ENCODE data around the gene CCNE1. TPM values are rescaled to one million over a fixed set of nuclear protein-coding genes. Genes with fewer than 3 reads are reported as not detected.

The CCNE1 gene
- total RNA-seq, 1 experiment from 2014 or later: 33.2 TPM

- H3K4me1 Mint-ChIP-seq (ENCODE audit: low read depth, unreplicated experiment): no peaks in the 10 kb centered on the region
- intact Hi-C loops (cut with micrococcal nuclease; ENCODE audit: unreplicated experiment): loop anchor here (5.0 kb wide), 1 partner anchor 42 kb away; the partner anchor contains the start of gene CCNE1
- H3K27me3 ChIP-seq (replicated peaks; ENCODE audit: control insufficient read depth, insufficient read depth, low read length): no peaks in the 10 kb centered on the region
- H3K36me3 Mint-ChIP-seq (ENCODE audit: insufficient read depth, unreplicated experiment): no peaks in the 10 kb centered on the region
- no peak overlapping the region for H3K4me3 Mint-ChIP-seq (ENCODE audit: unreplicated experiment)
- no peaks in the 10 kb centered on the region for H3K9me3 Mint-ChIP-seq (ENCODE audit: unreplicated experiment)
- no peaks in the 10 kb centered on the region for H3K4me1 ChIP-seq
- ChIA-PET CTCF (no interaction called here), POLR2A (no interaction called here)
- no peaks in the 10 kb centered on the region for H3K27me3 Mint-ChIP-seq (ENCODE audit: insufficient read depth, unreplicated experiment)
- BruUV-seq (replicated peaks): no TSS peak
- H3K36me3 ChIP-seq (ENCODE audit: control insufficient read depth, insufficient read depth, low read length): no peaks in the 10 kb centered on the region
- H3K9me3 ChIP-seq: no peaks in the 10 kb centered on the region
- no peak for TF ChIP-seq CTCF (IDR thresholded peaks at IDR 0.05; ENCODE audit: insufficient read depth in 1 of 2, low read depth in 1 of 2, low read length in 1 of 2, severe bottlenecking in 1 of 2, unreplicated experiment in 1 of 2)
- DNase-seq: no peak
- H3K4me3 ChIP-seq (ENCODE audit: low read depth, low read length): no peak overlapping the region
- no peak overlapping the region for H3K27ac Mint-ChIP-seq (ENCODE audit: unreplicated experiment)
Measured at GRCh38 chr19:29769997-29770396, 41.8 kb upstream of the CCNE1 start.

- Histone ChIP-seq H3K9me3 (no peaks in the 10 kb centered on the region), H3K4me3 (ENCODE audit: low read depth, low read length) (no peak overlapping the region), H3K4me1 (no peaks in the 10 kb centered on the region), H3K27me3 (replicated peaks; ENCODE audit: control insufficient read depth, insufficient read depth, low read length) (no peaks in the 10 kb centered on the region), H3K36me3 (ENCODE audit: control insufficient read depth, insufficient read depth, low read length) (no peaks in the 10 kb centered on the region)
- Mint-ChIP-seq H3K27ac (ENCODE audit: unreplicated experiment) (no peak overlapping the region), H3K4me1 (ENCODE audit: low read depth, unreplicated experiment) (no peaks in the 10 kb centered on the region), H3K36me3 (ENCODE audit: insufficient read depth, unreplicated experiment) (no peaks in the 10 kb centered on the region), H3K4me3 (ENCODE audit: unreplicated experiment) (no peak overlapping the region), H3K27me3 (ENCODE audit: insufficient read depth, unreplicated experiment) (no peaks in the 10 kb centered on the region), H3K9me3 (ENCODE audit: unreplicated experiment) (no peaks in the 10 kb centered on the region)
- no TSS peak for BruUV-seq (replicated peaks)
- DNase-seq: no peak
- intact Hi-C loops (cut with micrococcal nuclease; ENCODE audit: unreplicated experiment): loop anchor here (1.0 to 5.0 kb wide), 2 partner anchors 42 to 101 kb away; partner anchors contain the start of gene CCNE1
- TF ChIP-seq CTCF (IDR thresholded peaks at IDR 0.05; ENCODE audit: insufficient read depth in 1 of 2, low read depth in 1 of 2, low read length in 1 of 2, severe bottlenecking in 1 of 2, unreplicated experiment in 1 of 2): no peak
- CTCF ChIA-PET: interaction anchor here (1.4 to 1.7 kb wide), 2 partner anchors 74 to 102 kb away, joined by 3 to 8 read pairs; no protein-coding TSS in a partner anchor
- POLR2A ChIA-PET: no interaction called here
Measured at GRCh38 chr19:29770648-29771047, 41.1 kb upstream of the CCNE1 start.

GRCh38 chr19:29771708-29772414 is 39.9 kb upstream of the CCNE1 start:
- H3K27me3 Mint-ChIP-seq (ENCODE audit: insufficient read depth, unreplicated experiment): no peaks in the 10 kb centered on the region
- CTCF ChIA-PET: interaction anchor here (0.6 to 1.7 kb wide), 8 partner anchors 8 to 105 kb away, joined by 3 to 8 read pairs (median 3); no protein-coding TSS in a partner anchor
- POLR2A ChIA-PET: no interaction called here
- Histone ChIP-seq H3K36me3 (ENCODE audit: control insufficient read depth, insufficient read depth, low read length) (no peaks in the 10 kb centered on the region), H3K4me3 (ENCODE audit: low read depth, low read length) (0 out of 2 replicates have a peak overlapping the region, but pooled peaks have one; percentile 13), H3K4me1 (no peaks in the 10 kb centered on the region), H3K27me3 (replicated peaks; ENCODE audit: control insufficient read depth, insufficient read depth, low read length) (no peaks in the 10 kb centered on the region), H3K9me3 (no peaks in the 10 kb centered on the region)
- no peak overlapping the region for H3K4me3 Mint-ChIP-seq (ENCODE audit: unreplicated experiment)
- peak; percentile 70 to 98 for TF ChIP-seq CTCF (IDR thresholded peaks at IDR 0.05; ENCODE audit: insufficient read depth in 1 of 2, low read depth in 1 of 2, low read length in 1 of 2, severe bottlenecking in 1 of 2, unreplicated experiment in 1 of 2)
- peak; percentile 69 to 76 for DNase-seq
- H3K4me1 Mint-ChIP-seq (ENCODE audit: low read depth, unreplicated experiment): no peaks in the 10 kb centered on the region
- intact Hi-C loops (cut with micrococcal nuclease; ENCODE audit: unreplicated experiment): loop anchor here (1.0 to 5.0 kb wide), 2 partner anchors 40 to 99 kb away; partner anchors contain the start of gene CCNE1
- H3K9me3 Mint-ChIP-seq (ENCODE audit: unreplicated experiment): no peaks in the 10 kb centered on the region
- BruUV-seq (replicated peaks): no TSS peak
- H3K36me3 Mint-ChIP-seq (ENCODE audit: insufficient read depth, unreplicated experiment): no peaks in the 10 kb centered on the region
- no peak overlapping the region for H3K27ac Mint-ChIP-seq (ENCODE audit: unreplicated experiment)
